NT2/D1 (cell line): ENCODE data around the gene NTNG1.

Experiments used
- DNase-seq: peaks from one replicate; pipeline ENCODE4 v3.0.0-alpha.2; 2011; ENCODE audit warnings: low read depth, low spot score
- H3K27me3 ChIP-seq: 2 replicates; pipeline ENCODE4 v1.6.0; 2011; ENCODE audit warnings: mild to moderate bottlenecking; ENCODE audit not compliant: insufficient read length, insufficient read depth
- H3K36me3 ChIP-seq: 2 replicates; pipeline ENCODE4 v1.6.1; 2011; ENCODE audit warnings: mild to moderate bottlenecking, low read length, mixed read lengths; ENCODE audit not compliant: insufficient read depth, insufficient read length
- H3K4me1 ChIP-seq: 2 replicates; pipeline ENCODE4 v1.5.1; 2011; ENCODE audit not compliant: insufficient read depth, insufficient read length
- H3K4me3 ChIP-seq: 2 replicates; pipeline ENCODE4 v1.5.1; 2011; ENCODE audit warnings: low read depth; ENCODE audit not compliant: insufficient read length
- H3K9ac ChIP-seq: 2 replicates; pipeline ENCODE4 v1.6.0; 2011; ENCODE audit warnings: low read depth; ENCODE audit not compliant: insufficient read length
- H3K9me3 ChIP-seq: 2 replicates; pipeline ENCODE4 v1.5.1; 2011; ENCODE audit warnings: mild to moderate bottlenecking, low read length; ENCODE audit not compliant: insufficient read depth
- SUZ12 ChIP-seq: IDR thresholded peaks from 2 replicates; pipeline ENCODE4 v1.6.1; 2011; ENCODE audit not compliant: insufficient read length, insufficient read depth; ENCODE audit errors: extremely low read depth
- YY1 ChIP-seq: IDR thresholded peaks from 2 replicates; pipeline ENCODE4 v1.6.1; 2011; ENCODE audit not compliant: insufficient read length, insufficient read depth
- ZNF274 ChIP-seq: IDR thresholded peaks from 2 replicates; pipeline ENCODE4 v1.6.1; 2011; ENCODE audit warnings: mild to moderate bottlenecking, low read depth, low read length

The NTNG1 gene

DNA sequence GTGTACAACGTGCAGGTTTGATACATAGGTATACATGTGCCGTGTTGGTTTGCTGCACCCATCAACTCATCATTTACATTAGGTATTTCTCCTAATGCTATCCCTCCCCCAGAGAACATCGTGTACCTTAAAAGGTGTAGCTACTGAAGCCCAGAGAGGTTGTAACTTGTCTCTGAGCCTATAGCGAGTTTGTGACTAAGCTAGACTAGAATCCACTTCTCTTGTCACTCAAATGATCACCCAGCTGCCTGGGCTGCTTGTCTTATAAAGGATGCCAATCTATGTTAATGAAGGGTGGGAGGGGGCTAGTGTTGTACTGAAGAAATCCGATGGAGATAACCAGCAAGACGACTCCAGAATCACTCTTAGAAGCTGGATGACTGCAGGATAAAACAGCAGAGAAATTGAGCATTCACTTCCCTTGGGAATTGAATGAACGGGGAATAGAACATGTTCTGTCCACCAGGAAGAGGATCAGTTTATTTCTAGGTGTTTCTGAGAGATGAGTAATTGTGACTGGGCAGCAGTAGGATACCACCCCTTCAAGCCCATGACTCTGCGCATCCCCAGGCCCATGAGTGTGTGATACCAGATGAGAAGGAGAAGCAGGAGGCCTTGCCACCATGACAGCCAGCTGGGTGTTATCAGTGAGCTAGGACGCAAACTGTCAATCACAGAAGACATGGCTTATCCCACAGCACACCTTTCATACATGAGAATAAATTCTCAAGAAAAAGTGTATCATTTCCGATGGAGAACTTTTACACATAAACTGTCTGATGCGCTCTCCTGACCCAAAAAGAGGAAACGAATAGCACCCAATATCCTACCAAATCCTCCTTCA is 390.4 kb downstream of the NTNG1 start:
- no peaks in the 10 kb centered on the region for H3K27me3 ChIP-seq
- TF ChIP-seq SUZ12 (no peak), ZNF274 (no peak), YY1 (no peak)
- H3K4me1 ChIP-seq: no peaks in the 10 kb centered on the region
- no peak overlapping the region for H3K4me3 ChIP-seq
- H3K36me3 ChIP-seq: no peaks in the 10 kb centered on the region
- no peak overlapping the region for H3K9ac ChIP-seq
- no peaks in the 10 kb centered on the region for H3K9me3 ChIP-seq
- no peak for DNase-seq

DNA sequence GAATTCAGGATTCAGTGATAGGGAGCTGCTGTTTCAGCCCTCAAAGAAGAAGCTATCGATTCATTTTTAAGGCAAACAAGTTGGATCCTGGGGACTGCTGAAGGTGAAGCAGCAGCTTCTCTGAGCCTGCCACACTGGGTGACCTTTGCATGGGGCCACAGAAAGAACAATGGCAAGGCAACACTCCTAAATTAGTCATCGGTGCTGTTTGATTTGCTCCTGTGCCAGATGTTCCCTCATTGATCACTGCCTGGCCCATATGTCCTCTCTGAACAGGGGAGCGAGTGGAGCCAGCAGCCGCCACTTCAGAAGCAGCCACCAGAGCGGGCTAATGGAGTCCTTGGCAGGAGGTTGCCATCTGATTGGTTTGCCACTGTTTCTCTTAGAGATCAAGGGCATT is 391.5 kb downstream of the NTNG1 start:
- no peak for TF ChIP-seq ZNF274
- TF ChIP-seq SUZ12: no peak
- no peak for TF ChIP-seq YY1
- Histone ChIP-seq H3K4me1 (no peaks in the 10 kb centered on the region), H3K27me3 (no peaks in the 10 kb centered on the region), H3K9me3 (no peaks in the 10 kb centered on the region), H3K36me3 (no peaks in the 10 kb centered on the region), H3K4me3 (no peak overlapping the region), H3K9ac (no peak overlapping the region)
- no peak for DNase-seq
